SU-DHL-6 (cell line): ENCODE data around the gene CD300E.

Experiments
- EZH2phosphoT487 ChIP-seq: fragments of 200-600 bp; sonication (generic), shearing (Covaris generic); conservative IDR thresholded peaks from 2 replicates; pipeline ENCODE4 v1.6.1; 2018; ENCODE audit warnings: mild to moderate bottlenecking, antibody characterized with exemption, low read length, moderate library complexity, mixed read lengths
- TF ChIP-seq, protein P1 (sequence below): fragments of 200-600 bp; sonication (generic); IDR thresholded peaks from one replicate; pipeline ENCODE4 v1.5.1; 2017; ENCODE audit warnings: antibody characterized with exemption, mild to moderate bottlenecking, low read length, moderate library complexity; ENCODE audit not compliant: insufficient read depth, poor library complexity, severe bottlenecking

- TF ChIP-seq, protein P1, sequence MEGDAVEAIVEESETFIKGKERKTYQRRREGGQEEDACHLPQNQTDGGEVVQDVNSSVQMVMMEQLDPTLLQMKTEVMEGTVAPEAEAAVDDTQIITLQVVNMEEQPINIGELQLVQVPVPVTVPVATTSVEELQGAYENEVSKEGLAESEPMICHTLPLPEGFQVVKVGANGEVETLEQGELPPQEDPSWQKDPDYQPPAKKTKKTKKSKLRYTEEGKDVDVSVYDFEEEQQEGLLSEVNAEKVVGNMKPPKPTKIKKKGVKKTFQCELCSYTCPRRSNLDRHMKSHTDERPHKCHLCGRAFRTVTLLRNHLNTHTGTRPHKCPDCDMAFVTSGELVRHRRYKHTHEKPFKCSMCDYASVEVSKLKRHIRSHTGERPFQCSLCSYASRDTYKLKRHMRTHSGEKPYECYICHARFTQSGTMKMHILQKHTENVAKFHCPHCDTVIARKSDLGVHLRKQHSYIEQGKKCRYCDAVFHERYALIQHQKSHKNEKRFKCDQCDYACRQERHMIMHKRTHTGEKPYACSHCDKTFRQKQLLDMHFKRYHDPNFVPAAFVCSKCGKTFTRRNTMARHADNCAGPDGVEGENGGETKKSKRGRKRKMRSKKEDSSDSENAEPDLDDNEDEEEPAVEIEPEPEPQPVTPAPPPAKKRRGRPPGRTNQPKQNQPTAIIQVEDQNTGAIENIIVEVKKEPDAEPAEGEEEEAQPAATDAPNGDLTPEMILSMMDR: no peak
- TF ChIP-seq EZH2phosphoT487: no peak
These were observed 6.8 kb downstream of the CD300E start for GRCh38 chr17:74616696-74617095.
